Fibroblast of lung (primary cell): ENCODE measurements around the gene NOP56. TPM values are rescaled to one million over a fixed set of nuclear protein-coding genes. Genes with fewer than 3 reads are reported as not detected.

ENCODE experiments used
- DNase-seq, 2 donors: peaks; one replicate each; pipeline versions ENCODE4 v3.0.0 to v3.0.0-alpha.2; 2010; ENCODE audit warnings: low read depth in 2 of 2
- H2AFZ ChIP-seq: 2 replicates; pipeline ENCODE4 v1.5.1; 2012; ENCODE audit warnings: low read length, control low read depth, inconsistent platforms
- H3K27ac ChIP-seq: 2 replicates; pipeline ENCODE4 v1.5.1; 2011; ENCODE audit warnings: low read length, control low read depth; ENCODE audit not compliant: insufficient read depth
- H3K27me3 ChIP-seq: 2 replicates; pipeline ENCODE4 v1.5.1; 2011; ENCODE audit warnings: mild to moderate bottlenecking, low read length; ENCODE audit not compliant: control insufficient read depth, insufficient read depth
- H3K36me3 ChIP-seq: 2 replicates; pipeline ENCODE4 v1.5.1; 2011; ENCODE audit warnings: low read length; ENCODE audit not compliant: control insufficient read depth, insufficient read depth
- H3K4me1 ChIP-seq: 2 replicates; pipeline ENCODE4 v1.5.1; 2011; ENCODE audit warnings: low read length; ENCODE audit not compliant: control insufficient read depth, insufficient read depth; ENCODE audit errors: extremely low read depth
- H3K4me2 ChIP-seq: 2 replicates; pipeline ENCODE4 v1.5.1; 2011; ENCODE audit warnings: low read length, control low read depth; ENCODE audit not compliant: insufficient read depth; ENCODE audit errors: extremely low read depth
- H3K4me3 ChIP-seq, 4 experiments: fragments of 200-600 bp in 1 of 4; sonication (generic) in 1 of 4; replicated peaks in 1 of 4; 2 replicates each; pipeline ENCODE4 v1.5.1; 2011 to 2016; ENCODE audit warnings: low read length in 4 of 4, low read depth in 3 of 4, mild to moderate bottlenecking in 3 of 4, control low read depth in 2 of 4, inconsistent platforms in 1 of 4, mixed read lengths in 1 of 4; ENCODE audit not compliant: insufficient read depth in 1 of 4; ENCODE audit errors: control extremely low read depth in 1 of 4
- H3K79me2 ChIP-seq: 2 replicates; pipeline ENCODE4 v1.5.1; 2012; ENCODE audit warnings: mild to moderate bottlenecking, low read length, inconsistent platforms; ENCODE audit not compliant: control insufficient read depth, insufficient read depth
- H3K9ac ChIP-seq: 2 replicates; pipeline ENCODE4 v1.5.1; 2011; ENCODE audit warnings: mild to moderate bottlenecking, low read length, control low read depth; ENCODE audit not compliant: insufficient read depth
- H3K9me3 ChIP-seq: 2 replicates; pipeline ENCODE4 v1.5.1; 2012; ENCODE audit warnings: low read depth, low read length; ENCODE audit not compliant: control insufficient read depth, insufficient read depth
- H4K20me1 ChIP-seq: 2 replicates; pipeline ENCODE4 v1.5.1; 2011; ENCODE audit warnings: low read length; ENCODE audit not compliant: control insufficient read depth, insufficient read depth; ENCODE audit errors: extremely low read depth
- CTCF ChIP-seq, 2 donors: IDR thresholded peaks in 1 of 2; conservative IDR thresholded peaks in 1 of 2; 1 replicate in 1 of 2; 2 replicates in 1 of 2; pipeline ENCODE4 v1.5.1; 2011 to 2012; ENCODE audit warnings: low read length in 2 of 2, control low read depth in 1 of 2, inconsistent platforms in 1 of 2, low read depth in 1 of 2, mild to moderate bottlenecking in 1 of 2
- EZH2 ChIP-seq: IDR thresholded peaks from 2 replicates; pipeline ENCODE4 v1.5.1; 2012; ENCODE audit warnings: low read length, control low read depth, mild to moderate bottlenecking; ENCODE audit errors: missing control alignments
- polyA plus RNA-seq, 2 donors: library from polyadenylated mRNA; depleted of rRNA in 1 of 2; stranded (reverse) in 1 of 2; unstranded in 1 of 2; fragments of >200 nt; gene quantifications; 2 replicates each; pipeline ENCODE4 v1.2.1, GENCODE V29; 2011 to 2012; ENCODE audit warnings: missing spikeins in 1 of 2
- total RNA-seq: library from RNA; depleted of rRNA; stranded (reverse); fragments of >200 nt; gene quantifications from 2 replicates; pipeline ENCODE4 v1.2.1, GENCODE V29; 2014

NOP56 gene
- total and polyA plus RNA-seq, 2 donors (not counting 1 experiment from before 2014, with no cell fraction given): 108 to 117 TPM

DNA sequence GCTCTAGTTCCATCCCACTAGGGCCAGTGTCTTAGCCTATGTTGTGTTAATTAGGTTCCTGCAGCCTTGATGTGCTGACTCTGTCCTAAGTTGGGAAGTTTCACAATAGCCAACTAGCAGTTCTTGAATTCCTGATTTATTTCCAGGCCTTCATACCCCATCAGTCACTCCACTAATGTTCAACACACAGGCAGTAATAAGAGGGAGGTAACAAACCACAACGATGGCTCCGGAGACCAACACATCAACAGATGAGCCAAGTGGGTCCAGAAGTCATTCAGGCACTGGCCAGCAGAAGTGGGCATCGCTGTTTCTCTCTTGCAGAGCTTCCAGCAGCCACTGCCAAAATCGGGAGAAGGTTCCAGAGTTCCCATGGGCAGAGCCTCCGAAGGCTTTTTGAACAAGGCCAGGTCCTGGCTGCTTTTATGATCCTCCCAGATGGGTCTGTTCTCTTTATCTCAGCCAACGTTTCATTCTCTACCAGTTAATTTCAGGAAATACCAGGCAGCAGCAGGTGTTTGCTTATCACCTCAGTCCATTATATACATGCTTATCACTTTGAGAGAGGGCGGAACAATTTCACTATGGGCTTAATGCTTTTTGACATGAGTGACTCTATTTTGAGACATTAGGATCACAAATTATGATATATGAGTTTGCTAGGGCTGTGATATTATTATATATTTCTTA, 48.5 kb upstream of the NOP56 start:
- no peak overlapping the region for H3K4me2 ChIP-seq
- H4K20me1 ChIP-seq: no peaks in the 10 kb centered on the region
- no peak for DNase-seq
- no peak overlapping the region for H2AFZ ChIP-seq
- H3K27ac ChIP-seq: no peak overlapping the region
- H3K36me3 ChIP-seq: no peaks in the 10 kb centered on the region
- no peak overlapping the region for H3K4me3 ChIP-seq
- no peaks in the 10 kb centered on the region for H3K27me3 ChIP-seq
- TF ChIP-seq CTCF (conservative IDR thresholded peaks at IDR 0.05 in 1 of 2, IDR thresholded peaks at IDR 0.05 in 1 of 2; ENCODE audit: low read depth in 1 of 2, low read length in 2 of 2): no peak
- no peak for TF ChIP-seq EZH2
- H3K9me3 ChIP-seq: no peaks in the 10 kb centered on the region
- no peaks in the 10 kb centered on the region for H3K79me2 ChIP-seq
- H3K4me1 ChIP-seq: no peaks in the 10 kb centered on the region
- H3K9ac ChIP-seq: no peak overlapping the region

GRCh38 chr20:2604506-2604835, 48.0 kb upstream of the NOP56 start:
- Histone ChIP-seq H3K27me3 (no peaks in the 10 kb centered on the region), H3K4me3 (no peak overlapping the region), H3K4me1 (no peaks in the 10 kb centered on the region), H3K9me3 (no peaks in the 10 kb centered on the region), H3K79me2 (no peaks in the 10 kb centered on the region), H3K36me3 (no peaks in the 10 kb centered on the region), H3K27ac (no peak overlapping the region), H3K9ac (no peak overlapping the region), H3K4me2 (no peak overlapping the region), H2AFZ (no peak overlapping the region), H4K20me1 (no peaks in the 10 kb centered on the region)
- DNase-seq: no peak
- TF ChIP-seq EZH2 (no peak), CTCF (conservative IDR thresholded peaks at IDR 0.05 in 1 of 2, IDR thresholded peaks at IDR 0.05 in 1 of 2; ENCODE audit: low read depth in 1 of 2, low read length in 2 of 2) (no peak)

GRCh38 chr20:2606507-2607006, 45.9 kb upstream of the NOP56 start:
- Histone ChIP-seq H3K4me2 (no peak overlapping the region), H3K9me3 (no peaks in the 10 kb centered on the region), H3K36me3 (no peaks in the 10 kb centered on the region), H3K4me1 (no peaks in the 10 kb centered on the region), H3K27me3 (no peaks in the 10 kb centered on the region), H3K27ac (no peak overlapping the region), H2AFZ (no peak overlapping the region), H3K79me2 (no peaks in the 10 kb centered on the region), H4K20me1 (no peaks in the 10 kb centered on the region), H3K9ac (no peak overlapping the region), H3K4me3 (no peak overlapping the region)
- DNase-seq: peak in 1 of 2 donors; percentile 9
- TF ChIP-seq EZH2 (no peak), CTCF (conservative IDR thresholded peaks at IDR 0.05 in 1 of 2, IDR thresholded peaks at IDR 0.05 in 1 of 2; ENCODE audit: low read depth in 1 of 2, low read length in 2 of 2) (no peak)
